Activated CD4-positive, alpha-beta T cell treated with anti-CD3 and anti-CD28 coated beads, Interleukin-2, amount 10 ng/mL, durations not matched to agents 24 days and 14 days (primary cell): ENCODE results near the gene SLC45A1. TPM values are rescaled to one million over a fixed set of nuclear protein-coding genes. Genes with fewer than 3 reads are reported as not detected.
A peak's percentile ranks its signal among the peaks of the same experiment; 100 is the strongest.
"Not testable (repeated sequence)": the region's sequence is repeated elsewhere in the genome, so short reads cannot be mapped to it uniquely, and the experiment has no call there.

Experiments
- DNase-seq: peaks from one replicate; pipeline ENCODE4 v3.0.0; 2022
- H3K27ac Mint-ChIP-seq: one replicate; pipeline ENCODE4 v1.8.0; 2022; ENCODE audit warnings: mild to moderate bottlenecking, mixed read lengths
- H3K27me3 Mint-ChIP-seq: one replicate; pipeline ENCODE4 v1.8.0; 2022; ENCODE audit warnings: mixed read lengths
- H3K36me3 Mint-ChIP-seq: one replicate; pipeline ENCODE4 v1.8.0; 2022; ENCODE audit warnings: low read depth, mild to moderate bottlenecking, mixed read lengths
- H3K4me1 Mint-ChIP-seq: one replicate; pipeline ENCODE4 v1.8.0; 2021; ENCODE audit warnings: mixed read lengths
- H3K4me3 Mint-ChIP-seq: one replicate; pipeline ENCODE4 v1.8.0; 2022; ENCODE audit warnings: mild to moderate bottlenecking, moderate library complexity, mixed read lengths
- H3K9me3 Mint-ChIP-seq: one replicate; pipeline ENCODE4 v1.8.0; 2021; ENCODE audit warnings: mixed read lengths
- intact Hi-C: fragments of 100-400 bp; cut with micrococcal nuclease; formaldehyde crosslinking; loops from one replicate; pipeline ENCODE4 v1.15.1; 2023
- total RNA-seq: library from RNA; stranded (reverse); gene quantifications from 2 replicates; pipeline ENCODE4 v1.2.3, GENCODE V29; 2022

Gene SLC45A1
- total RNA-seq, 1 donor from 2014 or later: 0.12 TPM

GRCh38 chr1:8379513-8380186 is 61.7 kb downstream of the SLC45A1 start:
- H3K4me1 Mint-ChIP-seq: peaks cover 53% of the 10 kb centered on the region

GRCh38 chr1:8380310-8380709 is 62.4 kb downstream of the SLC45A1 start:
- peaks cover 12% of the 10 kb centered on the region for H3K36me3 Mint-ChIP-seq
- intact Hi-C loops: loop anchor here (5.0 kb wide), 1 partner anchor 42 kb away; no protein-coding TSS in a partner anchor
- not testable (repeated sequence) for DNase-seq, H3K27me3 Mint-ChIP-seq, H3K9me3 Mint-ChIP-seq, H3K27ac Mint-ChIP-seq, H3K4me3 Mint-ChIP-seq
- peaks cover 53% of the 10 kb centered on the region for H3K4me1 Mint-ChIP-seq

More at GRCh38 chr1:8379513-8380186, 61.7 kb downstream of the SLC45A1 start:
- intact Hi-C loops: loop anchor here (5.0 kb wide), 1 partner anchor 43 kb away; no protein-coding TSS in a partner anchor
- DNase-seq: no peak
- H3K36me3 Mint-ChIP-seq: peaks cover 15% of the 10 kb centered on the region
- no peak overlapping the region for H3K4me3 Mint-ChIP-seq
- no peaks in the 10 kb centered on the region for H3K9me3 Mint-ChIP-seq
- H3K27me3 Mint-ChIP-seq: no peaks in the 10 kb centered on the region
- no peak overlapping the region for H3K27ac Mint-ChIP-seq

DNA sequence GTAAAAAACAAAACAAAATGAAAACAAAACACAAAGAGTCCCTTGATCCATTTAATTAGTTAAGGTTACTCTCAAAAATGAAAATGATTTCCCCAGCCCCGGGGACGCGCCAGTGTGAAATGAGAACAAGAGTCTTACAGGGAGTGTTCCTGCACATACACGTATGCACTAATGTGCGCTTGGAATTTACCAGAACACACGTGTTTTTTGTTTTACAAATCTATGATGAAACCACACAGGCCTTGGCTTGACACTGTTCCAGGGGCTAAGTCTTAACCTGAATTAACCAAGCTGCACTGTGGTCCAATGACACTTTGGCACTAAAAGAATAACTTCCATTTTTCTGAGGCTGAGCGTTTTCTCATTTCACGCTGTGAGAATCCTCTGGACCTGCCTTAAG is 63.7 kb downstream of the SLC45A1 start:
- Mint-ChIP-seq H3K4me3 (no peak overlapping the region), H3K36me3 (peaks cover 19% of the 10 kb centered on the region), H3K9me3 (no peaks in the 10 kb centered on the region), H3K4me1 (peaks cover 52% of the 10 kb centered on the region), H3K27me3 (no peaks in the 10 kb centered on the region), H3K27ac (no peak overlapping the region)
- no peak for DNase-seq
- intact Hi-C loops: loop anchor here (5.0 kb wide), 1 partner anchor 41 kb away; no protein-coding TSS in a partner anchor

GRCh38 chr1:8382051-8382505 is 64.2 kb downstream of the SLC45A1 start:
- H3K4me3 Mint-ChIP-seq: peak overlapping the region; percentile 17
- intact Hi-C loops: loop anchor here (5.0 kb wide), 1 partner anchor 40 kb away; no protein-coding TSS in a partner anchor
- H3K27me3 Mint-ChIP-seq: no peaks in the 10 kb centered on the region
- H3K36me3 Mint-ChIP-seq: peaks cover 21% of the 10 kb centered on the region
- no peaks in the 10 kb centered on the region for H3K9me3 Mint-ChIP-seq
- H3K27ac Mint-ChIP-seq: no peak overlapping the region
- peaks cover 53% of the 10 kb centered on the region for H3K4me1 Mint-ChIP-seq
- no peak for DNase-seq

DNA sequence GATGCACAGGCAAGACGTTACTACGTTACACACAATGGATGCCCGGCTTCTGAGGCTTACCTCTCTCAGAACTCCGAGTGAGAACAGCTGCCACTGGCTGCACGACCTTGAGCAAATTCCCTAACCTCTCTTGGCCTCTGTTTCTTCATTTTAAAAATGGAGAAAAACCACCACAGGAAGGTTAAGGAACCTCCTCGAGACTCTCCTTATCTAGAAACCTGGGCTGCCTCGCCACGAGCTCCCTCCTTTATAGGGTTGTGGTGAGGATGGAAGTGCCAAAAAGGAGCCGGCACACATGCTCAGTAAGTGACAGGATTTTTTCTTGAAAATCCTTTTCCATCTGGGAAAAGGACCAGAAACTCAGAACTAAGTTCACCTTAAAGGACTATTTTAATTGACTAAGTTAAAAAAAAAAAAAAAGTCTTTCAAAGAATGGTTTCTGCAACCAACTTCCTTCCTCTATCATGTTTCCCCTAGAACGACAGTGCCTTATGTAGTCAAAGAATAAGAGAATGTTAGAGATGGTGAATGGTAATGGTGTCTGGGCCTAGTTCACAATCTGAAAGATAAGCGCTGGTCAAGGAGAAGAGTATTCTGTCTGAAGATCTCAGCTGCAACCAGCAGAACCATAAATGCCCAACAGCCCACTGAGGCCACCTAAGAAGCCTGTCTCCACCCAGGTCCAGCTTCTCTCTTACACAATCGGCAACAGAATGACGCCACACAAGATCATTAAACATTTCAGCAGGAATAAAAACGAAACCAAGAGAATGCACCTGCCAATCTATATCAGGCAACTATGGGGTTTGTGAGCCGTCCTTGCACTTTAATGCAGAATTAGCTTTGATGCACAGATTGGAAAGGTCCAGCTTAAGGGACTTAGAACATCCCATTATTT is 64.9 kb downstream of the SLC45A1 start:
- no peaks in the 10 kb centered on the region for H3K9me3 Mint-ChIP-seq
- intact Hi-C loops: loop anchor here (5.0 kb wide), 1 partner anchor 39 kb away; no protein-coding TSS in a partner anchor
- no peak for DNase-seq
- H3K4me1 Mint-ChIP-seq: peaks cover 49% of the 10 kb centered on the region
- peak overlapping the region; percentile 70 for H3K4me3 Mint-ChIP-seq
- H3K27me3 Mint-ChIP-seq: no peaks in the 10 kb centered on the region
- peak overlapping the region; percentile 68 for H3K27ac Mint-ChIP-seq
- H3K36me3 Mint-ChIP-seq: peaks cover 21% of the 10 kb centered on the region

DNA sequence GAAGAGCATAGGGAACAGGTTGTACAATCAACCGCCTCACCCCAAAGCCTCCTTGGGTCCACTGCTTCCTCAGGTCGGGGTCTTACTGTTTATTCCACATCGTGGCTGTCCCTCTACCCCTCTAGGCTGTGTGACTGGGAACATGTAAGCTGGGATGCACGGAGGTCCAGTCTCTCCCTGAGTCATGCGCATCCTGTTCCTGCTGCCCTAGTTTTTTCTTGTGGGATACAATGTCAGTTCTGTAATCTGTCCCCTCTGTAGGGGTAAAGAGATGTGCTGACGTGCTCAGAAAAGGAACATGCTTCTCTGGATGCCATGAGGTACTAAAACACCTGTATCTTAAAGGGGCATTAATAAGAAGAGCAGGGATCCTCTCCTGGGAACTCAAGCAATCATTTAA is 66.2 kb downstream of the SLC45A1 start:
- H3K27me3 Mint-ChIP-seq: no peaks in the 10 kb centered on the region
- DNase-seq: no peak
- H3K4me3 Mint-ChIP-seq: no peak overlapping the region
- H3K27ac Mint-ChIP-seq: no peak overlapping the region
- peaks cover 43% of the 10 kb centered on the region for H3K4me1 Mint-ChIP-seq
- intact Hi-C loops: loop anchor here (5.0 kb wide), 1 partner anchor 38 kb away; no protein-coding TSS in a partner anchor
- H3K36me3 Mint-ChIP-seq: peaks cover 22% of the 10 kb centered on the region
- no peaks in the 10 kb centered on the region for H3K9me3 Mint-ChIP-seq

DNA sequence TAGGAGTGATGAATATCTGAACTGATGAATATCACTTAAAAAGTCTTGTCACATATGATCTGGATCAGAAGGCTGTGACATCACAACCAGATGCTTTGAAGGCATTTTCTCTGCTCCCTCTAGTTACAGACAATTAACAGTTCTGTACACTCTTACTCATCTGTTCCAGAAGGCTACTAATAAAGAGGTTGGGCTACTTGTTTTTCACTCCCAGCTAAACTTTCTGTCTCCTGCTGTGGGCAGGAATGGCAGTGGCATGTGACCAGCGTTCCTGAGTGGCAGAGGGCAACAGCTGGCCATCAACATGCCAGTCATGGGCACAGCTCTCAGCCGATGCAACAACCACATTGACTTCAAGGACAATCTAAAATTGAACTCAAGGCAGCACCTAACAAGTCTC is 66.7 kb downstream of the SLC45A1 start:
- H3K27me3 Mint-ChIP-seq: no peaks in the 10 kb centered on the region
- intact Hi-C loops: loop anchor here (5.0 kb wide), 1 partner anchor 38 kb away; no protein-coding TSS in a partner anchor
- no peak overlapping the region for H3K4me3 Mint-ChIP-seq
- H3K9me3 Mint-ChIP-seq: no peaks in the 10 kb centered on the region
- peaks cover 22% of the 10 kb centered on the region for H3K36me3 Mint-ChIP-seq
- no peak overlapping the region for H3K27ac Mint-ChIP-seq
- DNase-seq: no peak
- H3K4me1 Mint-ChIP-seq: peaks cover 42% of the 10 kb centered on the region

- Mint-ChIP-seq H3K9me3 (no peaks in the 10 kb centered on the region), H3K36me3 (peaks cover 25% of the 10 kb centered on the region), H3K4me3 (no peak overlapping the region), H3K4me1 (peaks cover 49% of the 10 kb centered on the region), H3K27me3 (no peaks in the 10 kb centered on the region), H3K27ac (no peak overlapping the region)
- DNase-seq: no peak
- intact Hi-C loops: no loop called here
These were observed 68.3 kb downstream of the SLC45A1 start for GRCh38 chr1:8386247-8386646.

DNA sequence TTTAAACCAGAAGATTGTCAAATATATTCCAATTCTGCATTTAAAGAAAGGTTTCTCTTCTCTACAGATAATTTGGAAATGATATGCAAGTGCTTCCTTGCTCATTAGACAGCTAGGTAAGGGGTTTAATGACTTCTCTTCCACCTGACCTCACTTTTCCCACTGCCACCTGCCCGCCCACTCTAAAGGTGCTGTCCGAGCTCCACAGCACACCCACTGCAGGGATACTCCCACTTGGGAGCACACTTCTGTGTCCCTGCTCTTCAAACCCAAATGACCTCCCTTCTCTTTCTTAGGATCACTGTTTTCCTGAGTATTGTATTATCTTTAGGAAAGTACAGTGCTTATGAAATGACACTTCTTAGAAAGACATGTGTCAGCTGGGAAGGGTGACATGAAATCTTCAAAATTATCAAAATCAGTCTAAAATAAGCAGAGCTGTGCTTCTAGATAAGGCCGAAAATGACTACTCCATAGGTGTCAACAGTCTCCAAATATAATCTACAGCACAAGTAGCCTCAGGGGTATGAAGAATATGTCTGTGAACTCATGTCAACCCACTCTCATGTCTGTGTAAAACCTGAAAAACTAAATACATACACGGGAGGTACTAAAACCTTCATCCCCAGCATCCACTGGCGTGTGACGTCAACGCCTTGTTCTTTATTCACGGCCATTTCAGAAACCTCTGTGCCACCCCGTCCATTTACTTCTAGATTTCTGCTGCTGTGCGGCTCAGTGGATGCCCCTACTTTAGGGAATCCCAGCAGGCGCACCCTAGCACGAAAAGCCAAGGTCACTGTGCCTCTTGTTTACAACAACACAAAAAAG is 71.0 kb downstream of the SLC45A1 start:
- intact Hi-C loops: no loop called here
- Mint-ChIP-seq H3K27ac (peak overlapping the region; percentile 18), H3K9me3 (no peaks in the 10 kb centered on the region), H3K27me3 (no peaks in the 10 kb centered on the region), H3K36me3 (peaks cover 30% of the 10 kb centered on the region), H3K4me3 (no peak overlapping the region), H3K4me1 (peaks cover 40% of the 10 kb centered on the region)
- DNase-seq: no peak

GRCh38 chr1:8389958-8390535 is 72.1 kb downstream of the SLC45A1 start:
- intact Hi-C loops: no loop called here
- H3K9me3 Mint-ChIP-seq: no peaks in the 10 kb centered on the region
- no peaks in the 10 kb centered on the region for H3K27me3 Mint-ChIP-seq
- peaks cover 37% of the 10 kb centered on the region for H3K36me3 Mint-ChIP-seq
- no peak overlapping the region for H3K4me3 Mint-ChIP-seq
- DNase-seq: peak; percentile 61
- H3K4me1 Mint-ChIP-seq: peaks cover 37% of the 10 kb centered on the region
- H3K27ac Mint-ChIP-seq: peak overlapping the region; percentile 2

DNA sequence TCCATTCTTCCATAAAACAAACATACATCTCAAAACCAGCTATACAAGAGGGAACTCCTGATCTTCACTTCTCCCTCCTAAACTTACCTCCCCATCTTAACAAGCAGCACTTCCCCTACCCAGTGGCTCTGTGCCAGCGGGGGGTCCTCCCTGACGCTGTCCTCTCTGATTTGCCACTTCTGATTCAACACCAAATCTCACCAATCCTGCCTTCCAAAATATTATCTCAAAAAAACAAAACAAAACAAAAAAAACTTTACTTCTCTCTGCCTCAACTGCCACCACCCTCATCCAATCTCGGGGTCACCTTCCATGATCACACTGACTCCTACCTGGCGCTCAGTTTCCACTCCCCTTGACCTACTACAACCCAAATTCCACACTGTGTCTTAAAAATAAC is 72.8 kb downstream of the SLC45A1 start:
- no peak overlapping the region for H3K4me3 Mint-ChIP-seq

GRCh38 chr1:8392522-8392921 is 74.6 kb downstream of the SLC45A1 start:
- no peak overlapping the region for H3K27ac Mint-ChIP-seq

More for the DNA sequence above, 72.8 kb downstream of the SLC45A1 start:
- peak overlapping the region; percentile 73 for H3K27ac Mint-ChIP-seq
- intact Hi-C loops: no loop called here
- H3K9me3 Mint-ChIP-seq: no peaks in the 10 kb centered on the region
- H3K36me3 Mint-ChIP-seq: peaks cover 39% of the 10 kb centered on the region
- no peaks in the 10 kb centered on the region for H3K27me3 Mint-ChIP-seq
- H3K4me1 Mint-ChIP-seq: peaks cover 41% of the 10 kb centered on the region
- no peak for DNase-seq

More at GRCh38 chr1:8392522-8392921, 74.6 kb downstream of the SLC45A1 start:
- peaks cover 57% of the 10 kb centered on the region for H3K4me1 Mint-ChIP-seq
- no peaks in the 10 kb centered on the region for H3K9me3 Mint-ChIP-seq
- peaks cover 33% of the 10 kb centered on the region for H3K36me3 Mint-ChIP-seq
- no peak overlapping the region for H3K4me3 Mint-ChIP-seq
- H3K27me3 Mint-ChIP-seq: no peaks in the 10 kb centered on the region
- DNase-seq: no peak
- intact Hi-C loops: no loop called here
